HepG2 (cell line): ENCODE data around the gene SCMH1. TPM values are rescaled to one million over a fixed set of nuclear protein-coding genes. Genes with fewer than 3 reads are reported as not detected.

Source experiments
- ATAC-seq: fragments of 200-7000 bp; cut with Tn5 transposase; 3 replicates; pipeline ENCODE4 v1.9.1; 2020; ENCODE audit warnings: mild to moderate bottlenecking, moderate library complexity
- BruUV-seq: library from RNA; stranded (reverse); fragments of 400-500 nt; replicated peaks from 2 replicates; lab custom pipeline; 2021; lab: Mats Ljungman, UMichigan
- CTCF ChIA-PET: fragments of 300-600 bp; formaldehyde crosslinking; extraction: SDS; loops from one replicate; lab custom pipeline; 2021; ENCODE audit warnings: low total read pairs, inconsistent platforms, low intra/inter-chr PET ratio; lab: Yijun Ruan, JAX
- POLR2A ChIA-PET: fragments of 350-600 bp; sonication (Branson Sonifier 250); formaldehyde crosslinking; loops from one replicate; lab custom pipeline; 2020; ENCODE audit warnings: antibody characterized with exemption, inconsistent platforms; lab: Yijun Ruan, JAX
- DNase-seq: peaks from one replicate; pipeline ENCODE4 v3.0.0-alpha.2; 2015; ENCODE audit warnings: low spot score
- FAIRE-seq: peaks from 3 replicates; lab custom pipeline; 2011; peaks lifted over from hg19 to GRCh38; lab: Jason Lieb, UNC
- H2AFZ ChIP-seq: one replicate; pipeline ENCODE4 v1.6.1; 2011; ENCODE audit warnings: low read length, inconsistent platforms
- H3K27ac ChIP-seq: fragments of 300-600 bp; 3 replicates; pipeline ENCODE4 v1.8.0; 2011; ENCODE audit warnings: mixed run types, mild to moderate bottlenecking, mixed read lengths, low read length, inconsistent platforms; ENCODE audit not compliant: insufficient read depth; ENCODE audit errors: extremely low read length
- H3K27me3 ChIP-seq, 2 experiments: fragments of 200-600 bp in 1 of 2; 2 replicates in 1 of 2; 3 replicates in 1 of 2; pipeline versions ENCODE4 v1.6.0 to v1.8.0; 2011; ENCODE audit warnings: low read length in 2 of 2, mild to moderate bottlenecking in 2 of 2, moderate library complexity in 2 of 2, inconsistent platforms in 1 of 2; ENCODE audit not compliant: insufficient read depth in 2 of 2, control insufficient read depth in 1 of 2
- H3K36me3 ChIP-seq, 2 experiments: fragments of 200-600 bp in 1 of 2; replicated peaks in 1 of 2; 2 replicates in 1 of 2; 3 replicates in 1 of 2; pipeline versions ENCODE4 v1.5.1 to v1.8.0; 2011; ENCODE audit warnings: low read length in 2 of 2, inconsistent platforms in 1 of 2; ENCODE audit not compliant: insufficient read depth in 2 of 2, control insufficient read depth in 1 of 2
- H3K4me1 ChIP-seq: 2 replicates; pipeline ENCODE4 v1.5.1; 2012; ENCODE audit warnings: low read length, inconsistent platforms; ENCODE audit not compliant: insufficient read depth
- H3K4me2 ChIP-seq: 2 replicates; pipeline ENCODE4 v1.6.0; 2011; ENCODE audit warnings: low read depth, low read length, inconsistent platforms
- H3K4me3 ChIP-seq, 3 experiments: fragments of 200-600 bp in 1 of 3; sonication (generic), shearing (Covaris generic) in 1 of 3; replicated peaks in 1 of 3; 2 replicates each; pipeline ENCODE4 v1.5.1; 2011 to 2016; ENCODE audit warnings: low read length in 3 of 3, inconsistent platforms in 2 of 3, low read depth in 2 of 3, mild to moderate bottlenecking in 2 of 3, control low read depth in 1 of 3, mixed read lengths in 1 of 3; ENCODE audit not compliant: insufficient read depth in 1 of 3
- H3K79me2 ChIP-seq: one replicate; pipeline ENCODE4 v1.6.1; 2011; ENCODE audit warnings: low read length, inconsistent platforms; ENCODE audit not compliant: insufficient read depth
- H3K9ac ChIP-seq: 2 replicates; pipeline ENCODE4 v1.6.0; 2011; ENCODE audit warnings: mild to moderate bottlenecking, low read depth, low read length, inconsistent platforms; ENCODE audit not compliant: insufficient read depth
- H3K9me3 ChIP-seq: 2 replicates; pipeline ENCODE4 v1.5.1; 2012; ENCODE audit warnings: mild to moderate bottlenecking, low read length
- H4K20me1 ChIP-seq: 2 replicates; pipeline ENCODE4 v1.6.0; 2011; ENCODE audit warnings: inconsistent platforms, mild to moderate bottlenecking, low read length, moderate library complexity; ENCODE audit not compliant: insufficient read depth
- ARNTL ChIP-seq: sonication (generic); formaldehyde crosslinking; IDR thresholded peaks from 2 replicates; pipeline ENCODE4 v1.4.0; 2020; ENCODE audit warnings: mild to moderate bottlenecking, missing genetic modification reagents
- BRD4 ChIP-seq: sonication (generic); formaldehyde crosslinking; IDR thresholded peaks from 2 replicates; pipeline ENCODE4 v1.4.0; 2020; ENCODE audit warnings: missing genetic modification reagents
- CC2D1A ChIP-seq: sonication (generic); formaldehyde crosslinking; IDR thresholded peaks from 2 replicates; pipeline ENCODE4 v1.8.1; 2023; ENCODE audit warnings: mild to moderate bottlenecking, missing genetic modification reagents
- PTBP1 ChIP-seq: fragments of 200-400 bp; formaldehyde crosslinking; IDR thresholded peaks from 2 replicates; pipeline ENCODE4 v1.6.1; 2018; ENCODE audit warnings: low read length, low read depth; ENCODE audit not compliant: poor library complexity, severe bottlenecking
- TARDBP ChIP-seq: sonication (generic); formaldehyde crosslinking; IDR thresholded peaks from 2 replicates; pipeline ENCODE4 v1.8.0; 2022; ENCODE audit warnings: mild to moderate bottlenecking, missing genetic modification reagents
- ZFP62 ChIP-seq: sonication (generic); formaldehyde crosslinking; IDR thresholded peaks from 2 replicates; pipeline ENCODE4 v1.4.0; 2020; ENCODE audit warnings: missing genetic modification reagents
- ZFY ChIP-seq: sonication (generic); formaldehyde crosslinking; IDR thresholded peaks from 2 replicates; pipeline ENCODE4 v1.4.0; 2020; ENCODE audit warnings: missing genetic modification reagents
- ZNF207 ChIP-seq: fragments of 450-650 bp; IDR thresholded peaks from 2 replicates; pipeline ENCODE4 v1.6.1; 2016; ENCODE audit warnings: antibody characterized with exemption, borderline replicate concordance
- ZNF777 ChIP-seq: sonication (generic); formaldehyde crosslinking; IDR thresholded peaks from 2 replicates; pipeline ENCODE4 v1.4.0; 2020; ENCODE audit warnings: missing genetic modification reagents
- WGBS: methylation state at CpG from one replicate; pipeline ENCODE4 v1.1.6; 2017; ENCODE audit warnings: low lambda C conversion rate; 5-methylcytosine and 5-hydroxymethylcytosine counted together
- in situ Hi-C: cut with HindIII; loops from 2 replicates; pipeline ENCODE4 v1.10.0; 2017; ENCODE audit warnings: low pct_unique_long_range_greater_than_20kb; ENCODE audit not compliant: extremely low pct_ligation_motif_present
- intact Hi-C: fragments of 100-400 bp; cut with micrococcal nuclease; formaldehyde crosslinking; loops from one replicate; pipeline ENCODE4 v1.10.0; 2022; ENCODE audit not compliant: unreplicated experiment
- polyA plus RNA-seq, 8 experiments: library from polyadenylated mRNA; depleted of rRNA in 3 of 8; stranded (reverse) in 7 of 8; unstranded in 1 of 8; fragments of >200 nt; fragmentation: Illumina TruSeq in 4 of 8; extraction: Trizol in 4 of 8; gene quantifications; 2 replicates each; pipeline versions ENCODE4 v1.2.1 to v1.2.3, GENCODE V29; 2011 to 2016; ENCODE audit warnings: low read depth in 4 of 8, missing spikeins in 1 of 8, mixed read lengths in 1 of 8; ENCODE audit not compliant: insufficient read depth in 1 of 8
- total RNA-seq, 5 experiments: library from RNA; depleted of rRNA; stranded (reverse); fragments of >200 nt; fragmentation: Illumina TruSeq; extraction: Trizol; gene quantifications; 2 replicates each; pipeline ENCODE4 v1.2.3, GENCODE V29; 2016; ENCODE audit warnings: low read depth in 1 of 5
- TF ChIP-seq, protein P1 (sequence below): sonication (generic); formaldehyde crosslinking; IDR thresholded peaks from 2 replicates; pipeline ENCODE4 v1.5.0; 2020; ENCODE audit warnings: mild to moderate bottlenecking, missing genetic modification reagents
- TF ChIP-seq, protein P2 (sequence below): sonication (generic); formaldehyde crosslinking; IDR thresholded peaks from 2 replicates; pipeline ENCODE4 v1.5.0; 2020; ENCODE audit warnings: missing genetic modification reagents

Gene SCMH1
- total and polyA plus RNA-seq, 2 of the 13 experiments (the other 11 are each of a cell fraction or from before 2014, with no cell fraction given) = 41.8 to 52.6 TPM

DNA sequence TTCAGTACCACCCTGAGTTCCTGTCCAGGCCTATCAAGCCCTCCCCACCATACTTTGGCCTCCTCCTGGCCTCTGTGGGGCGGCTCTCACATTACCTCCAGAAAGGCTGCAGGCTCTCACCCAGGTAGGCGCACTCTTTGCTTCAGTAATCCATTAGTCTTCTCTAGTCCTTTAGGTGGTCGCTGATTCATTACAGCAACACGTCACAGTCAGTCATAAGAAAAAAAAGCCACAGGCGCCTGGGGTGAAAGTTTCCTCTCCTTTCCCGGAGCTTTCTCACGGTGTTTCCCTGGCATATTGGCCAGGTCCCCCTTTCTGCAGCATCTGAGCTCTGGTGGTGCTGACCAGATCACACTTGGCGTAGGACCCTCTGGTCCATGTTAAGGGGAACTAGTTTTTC is 232.6 kb downstream of the SCMH1 start:
- no peak overlapping the region for H3K9ac ChIP-seq
- no peaks in the 10 kb centered on the region for H4K20me1 ChIP-seq
- ATAC-seq (no peak), DNase-seq (no peak), FAIRE-seq (no peak)
- peaks cover 31 to 91% of the 10 kb centered on the region in 2 experiments for H3K36me3 ChIP-seq
- no peak overlapping the region for H3K4me2 ChIP-seq
- no peaks in the 10 kb centered on the region for H3K79me2 ChIP-seq
- BruUV-seq = no TSS peak
- H3K27ac ChIP-seq = no peak overlapping the region
- ChIA-PET CTCF (no interaction called here), POLR2A (no interaction called here)
- no peak overlapping the region for H3K4me3 ChIP-seq
- H3K27me3 ChIP-seq = no peaks in the 10 kb centered on the region
- in situ Hi-C loops (no loop called here), intact Hi-C loops (no loop called here)
- no peaks in the 10 kb centered on the region for H3K9me3 ChIP-seq
- H3K4me1 ChIP-seq = no peaks in the 10 kb centered on the region
- no peak overlapping the region for H2AFZ ChIP-seq
- WGBS = 92% methylated on average over 8 of the region's 8 CpGs
- TF ChIP-seq ZFY (CRISPR knock-in tag) (no peak), ZNF777 (CRISPR knock-in tag) (no peak), ZNF207 (no peak), TARDBP (CRISPR knock-in tag) (no peak), PTBP1 (no peak), ARNTL (no peak), CC2D1A (CRISPR knock-in tag) (no peak), ZFP62 (CRISPR knock-in tag) (no peak), BRD4 (CRISPR knock-in tag) (no peak)
- TF ChIP-seq, protein P1, sequence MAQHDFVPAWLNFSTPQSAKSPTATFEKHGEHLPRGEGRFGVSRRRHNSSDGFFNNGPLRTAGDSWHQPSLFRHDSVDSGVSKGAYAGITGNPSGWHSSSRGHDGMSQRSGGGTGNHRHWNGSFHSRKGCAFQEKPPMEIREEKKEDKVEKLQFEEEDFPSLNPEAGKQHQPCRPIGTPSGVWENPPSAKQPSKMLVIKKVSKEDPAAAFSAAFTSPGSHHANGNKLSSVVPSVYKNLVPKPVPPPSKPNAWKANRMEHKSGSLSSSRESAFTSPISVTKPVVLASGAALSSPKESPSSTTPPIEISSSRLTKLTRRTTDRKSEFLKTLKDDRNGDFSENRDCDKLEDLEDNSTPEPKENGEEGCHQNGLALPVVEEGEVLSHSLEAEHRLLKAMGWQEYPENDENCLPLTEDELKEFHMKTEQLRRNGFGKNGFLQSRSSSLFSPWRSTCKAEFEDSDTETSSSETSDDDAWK = no peak
- TF ChIP-seq, protein P2, sequence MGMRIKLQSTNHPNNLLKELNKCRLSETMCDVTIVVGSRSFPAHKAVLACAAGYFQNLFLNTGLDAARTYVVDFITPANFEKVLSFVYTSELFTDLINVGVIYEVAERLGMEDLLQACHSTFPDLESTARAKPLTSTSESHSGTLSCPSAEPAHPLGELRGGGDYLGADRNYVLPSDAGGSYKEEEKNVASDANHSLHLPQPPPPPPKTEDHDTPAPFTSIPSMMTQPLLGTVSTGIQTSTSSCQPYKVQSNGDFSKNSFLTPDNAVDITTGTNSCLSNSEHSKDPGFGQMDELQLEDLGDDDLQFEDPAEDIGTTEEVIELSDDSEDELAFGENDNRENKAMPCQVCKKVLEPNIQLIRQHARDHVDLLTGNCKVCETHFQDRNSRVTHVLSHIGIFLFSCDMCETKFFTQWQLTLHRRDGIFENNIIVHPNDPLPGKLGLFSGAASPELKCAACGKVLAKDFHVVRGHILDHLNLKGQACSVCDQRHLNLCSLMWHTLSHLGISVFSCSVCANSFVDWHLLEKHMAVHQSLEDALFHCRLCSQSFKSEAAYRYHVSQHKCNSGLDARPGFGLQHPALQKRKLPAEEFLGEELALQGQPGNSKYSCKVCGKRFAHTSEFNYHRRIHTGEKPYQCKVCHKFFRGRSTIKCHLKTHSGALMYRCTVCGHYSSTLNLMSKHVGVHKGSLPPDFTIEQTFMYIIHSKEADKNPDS = no peak
